HG02759 (cell line): Measurements from ENCODE around the gene WDSUB1.

Experiments
- ATAC-seq: cut with Tn5 transposase; IDR thresholded peaks from one replicate; pipeline ENCODE4 v1.9.1; 2021; ENCODE audit warnings: mild to moderate bottlenecking, moderate library complexity; ENCODE audit not compliant: unreplicated experiment

Gene WDSUB1

GRCh38 chr2:159266554-159266953, 19.9 kb downstream of the WDSUB1 start:
- ATAC-seq = peak; percentile 91

- ATAC-seq = no peak
These were observed 21.3 kb downstream of the WDSUB1 start for GRCh38 chr2:159265171-159265576.

- ATAC-seq = no peak
These were observed 23.6 kb downstream of the WDSUB1 start for GRCh38 chr2:159262904-159263303.

GRCh38 chr2:159262226-159262625, 24.3 kb downstream of the WDSUB1 start:
- ATAC-seq = no peak

GRCh38 chr2:159256159-159256558, 30.3 kb downstream of the WDSUB1 start:
- no peak for ATAC-seq

- no peak for ATAC-seq
These were observed 33.6 kb downstream of the WDSUB1 start for GRCh38 chr2:159252905-159253304.

GRCh38 chr2:159251296-159252173, 35.0 kb downstream of the WDSUB1 start:
- ATAC-seq = no peak

GRCh38 chr2:159249990-159250715, 36.4 kb downstream of the WDSUB1 start:
- ATAC-seq = no peak

GRCh38 chr2:159246325-159246988, 40.0 kb downstream of the WDSUB1 start:
- no peak for ATAC-seq

- no peak for ATAC-seq
These were observed 43.0 kb downstream of the WDSUB1 start for GRCh38 chr2:159243529-159243928.

GRCh38 chr2:159234868-159235267, 51.6 kb downstream of the WDSUB1 start:
- ATAC-seq = no peak

GRCh38 chr2:159232456-159233170, 53.9 kb downstream of the WDSUB1 start:
- ATAC-seq = no peak

GRCh38 chr2:159230145-159230877, 56.2 kb downstream of the WDSUB1 start:
- no peak for ATAC-seq

- ATAC-seq = no peak
These were observed 56.9 kb downstream of the WDSUB1 start for GRCh38 chr2:159229476-159230144.

GRCh38 chr2:159228081-159228581, 58.4 kb downstream of the WDSUB1 start:
- no peak for ATAC-seq

GRCh38 chr2:159227467-159227866, 59.0 kb downstream of the WDSUB1 start:
- no peak for ATAC-seq

GRCh38 chr2:159226608-159227385, 59.7 kb downstream of the WDSUB1 start:
- no peak for ATAC-seq

GRCh38 chr2:159226059-159226461, 60.4 kb downstream of the WDSUB1 start:
- ATAC-seq = peak; percentile 64
